Activated T-helper 1 cell treated with Interleukin-2 at 50 U/mL for 16 hours (primary cell): ENCODE data around the gene TNFRSF1B.

Experiments
- DNase-seq: peaks from one replicate; pipeline ENCODE4 v3.0.0-alpha.2; 2020; ENCODE audit warnings: low read depth

Gene TNFRSF1B

DNA sequence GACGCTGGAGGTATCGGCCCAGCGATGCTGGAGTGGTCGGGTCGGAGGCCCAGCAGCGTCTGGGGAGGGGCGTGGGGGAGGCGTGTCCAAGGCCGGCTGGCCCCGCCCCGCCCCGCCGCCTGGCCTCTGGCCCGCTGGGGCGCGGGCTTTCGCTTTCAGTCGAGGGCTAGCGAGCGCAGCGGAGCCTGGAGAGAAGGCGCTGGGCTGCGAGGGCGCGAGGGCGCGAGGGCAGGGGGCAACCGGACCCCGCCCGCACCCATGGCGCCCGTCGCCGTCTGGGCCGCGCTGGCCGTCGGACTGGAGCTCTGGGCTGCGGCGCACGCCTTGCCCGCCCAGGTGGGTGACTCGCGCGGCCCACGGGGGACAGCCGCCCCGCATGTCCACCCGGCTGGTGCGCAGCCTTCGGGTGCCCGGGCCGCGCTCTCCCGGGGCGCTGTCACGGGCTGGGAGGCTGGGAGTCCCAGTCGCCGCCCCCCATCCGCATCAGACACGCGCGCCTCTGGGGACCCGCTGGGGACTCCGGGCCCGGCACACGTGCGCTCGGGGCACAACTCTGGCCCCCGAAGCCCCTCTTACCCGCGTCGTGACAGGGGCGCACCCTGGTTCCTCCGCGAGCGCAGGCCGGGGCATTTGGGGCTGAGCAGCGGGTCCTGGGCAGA is at the start of gene TNFRSF1B:
TSS of gene TNFRSF1B (plus strand) at position 158 of the 659 bp plus-strand sequence. CDS start at position 259, 101 bp downstream.
- DNase-seq, result peak; percentile 57

DNA sequence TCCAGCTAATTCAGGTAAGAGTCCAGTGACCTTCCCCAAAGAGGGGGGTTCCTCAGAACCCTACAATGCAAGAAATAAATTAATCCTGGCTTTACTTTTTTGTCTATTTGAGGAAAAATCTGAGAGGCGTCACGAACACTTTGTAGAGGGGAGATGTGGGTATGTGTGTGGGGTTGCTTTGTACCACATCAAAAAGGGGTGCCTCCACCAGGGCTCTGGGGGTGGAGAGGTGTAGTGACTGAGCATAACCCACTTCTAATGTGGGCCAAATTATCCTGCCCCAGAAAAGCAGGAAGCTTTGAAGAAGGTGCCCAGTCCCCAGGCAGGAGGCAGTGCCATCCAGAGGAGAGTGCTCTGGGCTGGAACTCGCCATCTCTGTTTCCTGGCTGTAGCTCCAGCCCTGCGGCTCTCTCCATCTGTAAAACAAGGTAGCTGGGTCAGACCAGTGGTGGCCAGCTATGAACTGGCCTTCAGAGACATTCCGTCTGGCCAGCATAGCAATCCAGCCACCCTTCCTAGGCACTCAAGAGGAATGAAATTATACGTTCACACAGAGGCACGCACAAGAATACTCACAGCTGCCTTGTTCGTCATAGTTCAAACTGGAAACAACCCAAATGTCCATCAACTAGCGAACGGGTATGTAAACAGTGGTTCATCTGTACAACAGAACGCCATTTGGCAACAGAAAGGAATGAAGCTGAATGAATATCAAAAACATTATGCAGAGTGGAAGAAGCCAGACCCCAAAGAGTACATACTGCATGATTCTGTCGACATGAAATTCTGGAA is 45.4 kb upstream of the TNFRSF1B start:
- no peak for DNase-seq

DNA sequence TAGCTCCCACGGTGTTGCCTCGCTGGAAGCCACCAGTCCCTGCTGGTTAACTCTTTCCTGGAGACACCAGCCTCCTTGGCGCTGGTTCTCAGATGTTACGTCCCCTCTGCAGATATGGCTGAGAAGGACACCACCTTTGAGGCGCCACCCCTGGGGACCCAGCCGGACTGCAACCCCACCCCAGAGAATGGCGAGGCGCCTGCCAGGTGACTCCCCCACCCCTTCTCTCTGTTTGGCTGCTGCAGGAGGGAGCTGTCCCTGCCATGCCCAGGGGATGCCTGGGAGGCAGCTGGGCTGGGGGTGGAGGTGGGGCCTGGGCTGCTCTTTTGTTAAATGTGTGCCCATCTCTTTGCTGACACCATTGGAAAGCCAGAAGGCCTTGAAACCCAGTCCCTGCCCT is 43.6 kb upstream of the TNFRSF1B start:
- DNase-seq, result no peak

DNA sequence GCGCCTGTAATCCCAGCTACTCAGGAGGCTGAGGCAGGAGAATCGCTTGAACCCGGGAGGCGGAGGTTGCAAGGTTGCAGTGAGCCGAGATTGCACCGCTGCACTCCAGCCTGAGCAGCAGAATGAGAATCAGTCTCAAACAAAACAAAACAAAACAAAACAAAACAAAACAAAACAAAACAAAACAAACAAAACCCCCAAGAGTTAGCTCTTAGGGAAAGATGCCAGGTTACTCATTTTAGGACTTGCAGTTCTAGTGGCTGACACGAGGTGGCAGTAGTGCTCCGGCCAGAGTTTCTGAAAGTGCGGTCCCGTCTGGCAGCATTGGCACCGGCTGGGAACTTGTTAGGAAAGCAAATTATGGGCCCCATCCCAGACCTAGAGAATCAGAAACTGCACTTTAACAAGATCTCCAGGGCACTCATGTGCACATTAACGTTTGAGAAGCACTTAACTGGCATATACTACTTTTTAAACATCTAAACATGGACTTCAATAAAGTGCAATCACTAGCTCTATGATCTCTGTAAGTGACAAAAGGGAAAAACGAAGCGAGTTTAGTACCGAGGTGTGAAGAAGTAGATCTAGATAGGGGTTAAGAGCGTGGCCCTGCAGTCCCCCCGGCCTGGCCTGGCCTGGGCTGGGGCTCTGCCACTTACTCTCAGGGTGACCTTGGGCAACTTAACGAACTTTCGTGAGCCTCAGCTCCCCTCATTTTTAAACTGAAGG is 41.9 kb upstream of the TNFRSF1B start:
- DNase-seq, result peak; percentile 66

DNA sequence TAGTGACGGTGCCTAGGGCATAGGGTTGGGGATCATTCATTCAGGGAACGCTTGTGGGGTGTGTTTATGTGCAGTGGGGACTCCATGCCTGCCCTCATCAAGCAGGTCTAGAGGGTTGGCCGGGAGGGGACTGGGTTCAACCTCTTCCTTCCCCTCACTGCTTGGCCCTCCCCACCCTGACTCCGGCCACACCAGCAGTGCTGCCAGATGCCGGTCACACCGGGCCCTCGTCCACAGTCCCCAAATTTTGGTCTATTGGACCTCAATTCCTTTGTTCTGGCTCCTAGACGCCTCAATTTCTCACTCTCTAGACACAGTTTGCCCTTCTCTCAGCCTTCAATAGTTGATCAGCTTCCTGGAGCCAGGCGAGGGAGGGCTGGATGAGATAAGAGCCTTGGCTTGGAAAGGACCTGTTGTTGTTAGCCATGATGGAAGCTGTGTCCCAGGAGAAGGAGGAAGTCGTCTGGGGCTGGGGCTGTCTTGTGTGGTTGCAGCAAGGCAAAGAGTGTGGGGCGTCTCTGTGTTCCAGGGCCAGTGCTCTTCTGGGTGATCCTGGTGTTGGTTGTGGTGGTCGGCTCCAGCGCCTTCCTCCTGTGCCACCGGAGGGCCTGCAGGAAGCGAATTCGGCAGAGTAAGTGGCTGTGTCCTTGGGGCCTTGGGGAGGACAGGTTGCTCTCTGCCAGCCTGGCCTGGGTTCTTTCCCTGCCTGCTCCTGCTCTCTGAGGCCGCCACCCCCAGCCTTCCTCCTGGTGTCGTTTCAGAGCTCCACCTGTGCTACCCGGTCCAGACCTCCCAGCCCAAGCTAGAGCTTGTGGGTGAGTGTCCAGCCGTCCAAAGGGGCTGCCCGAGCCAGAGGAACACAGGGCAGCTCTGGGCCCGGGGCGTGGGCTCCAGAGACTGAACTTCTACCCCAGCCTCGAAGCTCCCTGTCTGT is 41.1 kb upstream of the TNFRSF1B start:
- DNase-seq, result no peak

DNA sequence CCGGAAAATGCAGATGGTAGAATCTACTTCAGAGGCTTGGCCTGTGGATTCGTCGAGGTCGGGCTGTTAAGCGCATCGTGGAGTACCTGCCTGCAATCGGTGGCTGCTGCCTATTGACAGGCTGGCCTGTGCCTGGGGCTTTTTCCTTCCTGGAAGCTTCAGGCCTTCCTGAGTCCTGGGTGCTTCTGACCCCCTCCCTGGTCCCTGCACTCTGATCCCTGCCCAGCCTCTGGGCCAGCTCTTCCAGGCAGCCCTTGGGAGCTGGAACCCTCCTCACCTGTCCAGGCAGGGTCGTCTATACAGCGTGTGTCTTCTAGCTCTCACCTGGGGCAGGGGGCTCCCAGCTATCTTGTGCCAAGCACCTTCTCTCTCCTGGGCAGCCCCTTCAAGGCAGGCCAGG is 40.0 kb upstream of the TNFRSF1B start:
- DNase-seq, result no peak

DNA sequence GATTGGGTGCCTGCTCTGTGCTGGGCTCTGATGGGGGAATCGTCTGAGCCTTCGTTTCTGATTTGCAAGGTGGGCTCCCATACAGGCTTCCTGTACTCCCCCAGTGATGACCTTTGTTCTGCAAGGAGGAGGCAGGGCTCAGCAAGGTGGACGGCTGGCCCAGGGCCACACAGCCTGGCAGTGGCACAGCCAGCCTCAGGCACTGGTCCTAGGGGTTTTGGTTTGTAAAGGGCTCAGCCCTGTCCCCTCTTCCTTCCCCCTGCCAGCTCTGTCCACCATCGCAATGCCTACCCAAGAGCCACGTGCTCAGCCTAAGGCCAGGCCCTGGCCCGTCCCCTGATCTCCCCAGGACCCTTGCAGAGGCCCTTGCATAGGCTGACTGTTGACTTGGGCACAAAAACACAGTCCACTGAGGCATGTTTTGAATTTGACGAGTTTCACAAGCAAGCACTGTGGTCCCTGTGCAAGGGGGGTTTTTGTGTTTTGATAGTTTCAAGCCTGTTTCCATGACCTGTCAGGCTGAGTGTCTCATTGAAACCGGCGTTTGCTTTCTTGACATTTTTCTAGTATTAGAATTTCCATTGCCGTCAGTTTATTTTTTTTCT is 39.5 kb upstream of the TNFRSF1B start:
- DNase-seq, result no peak

DNA sequence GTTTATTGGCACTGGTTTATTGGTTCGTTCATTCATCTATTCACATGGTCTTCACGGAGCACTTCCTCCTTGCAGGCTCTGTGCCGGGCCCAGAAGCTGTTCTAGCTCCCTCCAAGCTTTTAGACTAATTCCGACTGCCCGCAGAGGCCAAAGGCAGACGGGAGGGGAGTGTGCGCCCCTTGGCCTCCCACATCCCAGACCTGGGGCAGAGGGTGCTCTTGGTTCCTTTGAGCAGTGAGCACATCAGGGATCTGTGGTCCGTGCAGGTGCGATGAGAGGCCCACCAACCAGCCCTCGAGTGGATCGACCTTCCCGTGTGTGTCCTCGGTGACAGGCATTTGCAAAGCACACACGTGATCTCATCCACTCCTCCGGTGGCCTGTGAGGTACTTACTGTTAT is 38.7 kb upstream of the TNFRSF1B start:
- no peak for DNase-seq

DNA sequence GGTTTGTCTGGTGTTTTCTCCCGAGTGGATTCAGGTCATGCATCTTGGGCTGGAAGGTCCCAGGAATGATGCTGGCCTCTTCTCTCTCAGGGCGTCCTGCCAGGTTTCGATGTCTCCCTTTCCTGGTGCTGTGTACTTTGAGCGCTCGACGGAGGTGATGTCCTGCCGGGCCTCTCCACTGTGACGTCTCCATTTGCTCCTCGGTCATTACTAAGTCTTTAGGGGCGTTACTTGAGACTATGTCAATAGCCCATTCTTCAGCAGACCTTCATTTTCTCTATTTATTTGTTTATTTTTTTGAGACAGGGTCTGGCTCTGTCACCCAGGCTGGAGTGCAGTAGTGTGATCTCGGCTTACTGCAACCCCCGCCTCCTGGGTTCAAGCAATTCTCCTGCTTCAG is 37.2 kb upstream of the TNFRSF1B start:
- DNase-seq, result no peak

DNA sequence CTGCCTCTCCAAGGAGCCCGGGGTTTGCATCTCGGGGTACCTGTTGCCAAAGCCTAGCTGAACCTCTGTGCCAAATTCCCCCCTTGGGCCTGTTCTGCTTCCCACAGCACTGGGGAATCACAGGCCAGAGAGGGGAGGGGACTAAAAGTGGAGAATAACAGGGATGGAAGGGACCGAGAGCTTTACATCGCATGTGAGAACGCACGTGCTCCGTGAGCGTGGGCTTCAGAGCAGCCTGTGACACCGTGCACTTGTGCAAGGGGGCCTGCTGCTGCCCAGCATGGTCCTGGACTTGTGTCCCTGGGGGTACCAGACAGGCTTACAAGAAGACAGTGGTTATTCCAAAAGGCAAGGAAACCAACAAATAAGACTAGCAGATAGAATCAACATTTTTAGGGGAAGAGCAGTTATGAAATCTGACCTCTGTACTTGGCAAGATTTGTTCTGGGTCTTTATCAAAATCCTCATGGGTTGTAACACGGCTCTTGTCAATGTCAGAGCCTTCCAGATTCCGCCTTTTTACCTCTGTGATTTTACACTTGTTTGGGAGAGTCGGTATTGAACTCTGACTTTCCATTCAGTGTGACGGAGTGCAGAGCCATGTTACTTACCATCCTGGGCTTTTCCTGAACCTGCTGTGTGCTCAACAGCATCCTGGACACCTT is 36.2 kb upstream of the TNFRSF1B start:
- no peak for DNase-seq

DNA sequence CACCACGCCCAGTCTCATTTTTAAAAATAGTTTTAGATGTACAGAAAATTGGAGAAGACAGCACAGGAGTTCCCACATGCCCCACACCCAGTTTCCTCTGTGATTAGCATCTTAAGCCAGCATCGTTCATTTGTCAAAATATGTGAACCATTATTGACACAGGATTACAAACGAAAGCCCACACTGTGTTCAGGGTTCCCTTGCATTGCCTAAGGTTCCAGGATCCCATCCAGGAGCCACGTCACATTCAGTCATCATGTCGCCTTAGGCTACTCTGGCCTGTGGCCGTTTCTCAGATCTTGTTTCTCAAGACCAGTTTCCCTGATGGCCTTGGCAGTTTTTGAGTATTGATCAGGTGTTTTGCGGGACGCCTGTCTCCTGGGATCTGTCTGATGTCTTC is 34.7 kb upstream of the TNFRSF1B start:
- no peak for DNase-seq

DNA sequence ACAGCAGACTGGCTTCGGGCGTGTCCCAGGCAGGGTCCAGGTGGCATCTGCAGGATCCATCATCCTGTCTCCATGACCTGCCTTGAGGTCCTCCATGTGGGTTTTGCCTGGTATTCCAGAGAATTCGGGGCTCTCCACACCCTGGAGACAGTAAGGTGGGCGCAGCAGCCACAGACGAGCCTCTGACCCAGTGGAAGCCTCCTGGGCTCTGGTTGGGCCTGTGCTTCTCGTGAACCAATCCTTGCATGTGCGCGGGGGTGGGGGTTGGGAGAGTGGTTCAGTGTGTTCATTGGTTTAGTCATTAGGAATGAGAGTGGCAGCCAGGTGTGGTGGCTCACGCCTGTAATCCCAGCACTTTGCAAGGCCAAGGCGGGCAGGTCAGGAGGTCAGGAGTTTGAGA is 32.1 kb upstream of the TNFRSF1B start:
- DNase-seq, result no peak

DNA sequence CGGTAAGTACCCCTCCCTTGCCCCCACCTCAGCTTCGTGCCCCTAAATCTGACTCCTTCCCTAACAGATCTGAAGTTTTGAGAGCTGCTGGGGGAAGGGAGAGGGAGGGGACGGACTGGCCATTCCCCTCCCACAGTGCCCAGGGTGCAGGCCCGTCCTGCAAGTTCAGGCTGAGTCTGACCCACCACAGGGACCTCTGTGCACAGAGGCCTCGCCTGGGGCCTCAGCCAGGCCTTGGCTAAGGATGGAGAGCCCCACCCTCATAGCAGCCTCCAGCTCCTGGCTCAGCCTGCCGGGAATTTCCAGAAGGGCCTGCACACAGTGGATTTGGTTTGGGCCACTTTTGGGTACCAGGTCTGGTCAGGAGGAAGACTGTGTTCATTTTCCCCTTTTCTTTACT is 31.2 kb upstream of the TNFRSF1B start:
- no peak for DNase-seq

DNA sequence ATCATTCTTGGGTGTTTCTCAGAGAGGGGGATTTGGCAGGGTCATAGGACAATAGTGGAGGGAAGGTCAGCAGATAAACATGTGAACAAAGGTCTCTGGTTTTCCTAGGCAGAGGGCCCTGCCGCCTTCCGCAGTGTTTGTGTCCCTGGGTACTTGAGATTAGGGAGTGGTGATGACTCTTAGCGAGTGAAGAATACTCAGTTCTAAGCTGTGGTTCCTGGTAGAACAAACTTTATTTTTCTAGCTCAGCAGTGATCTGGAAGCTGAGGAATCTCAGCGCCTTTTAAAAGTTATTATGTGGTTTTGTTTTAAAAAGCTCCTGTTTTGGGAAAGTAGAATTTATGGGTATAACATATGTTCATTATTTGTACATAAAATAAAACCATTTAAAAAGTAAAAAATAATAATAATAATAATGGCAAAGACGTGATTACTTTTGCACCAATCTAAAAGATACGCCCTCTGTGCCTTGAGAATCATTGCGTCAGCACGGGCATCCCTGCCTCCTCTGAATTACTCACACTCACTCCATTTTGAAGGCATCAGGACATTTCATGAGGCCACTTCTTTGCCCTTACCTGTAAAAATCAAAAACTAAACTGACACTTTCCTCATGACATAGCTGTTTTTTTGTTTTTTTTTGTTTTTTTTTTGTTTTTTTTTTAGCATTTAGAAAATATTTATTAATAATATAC is 29.7 kb upstream of the TNFRSF1B start:
- no peak for DNase-seq

DNA sequence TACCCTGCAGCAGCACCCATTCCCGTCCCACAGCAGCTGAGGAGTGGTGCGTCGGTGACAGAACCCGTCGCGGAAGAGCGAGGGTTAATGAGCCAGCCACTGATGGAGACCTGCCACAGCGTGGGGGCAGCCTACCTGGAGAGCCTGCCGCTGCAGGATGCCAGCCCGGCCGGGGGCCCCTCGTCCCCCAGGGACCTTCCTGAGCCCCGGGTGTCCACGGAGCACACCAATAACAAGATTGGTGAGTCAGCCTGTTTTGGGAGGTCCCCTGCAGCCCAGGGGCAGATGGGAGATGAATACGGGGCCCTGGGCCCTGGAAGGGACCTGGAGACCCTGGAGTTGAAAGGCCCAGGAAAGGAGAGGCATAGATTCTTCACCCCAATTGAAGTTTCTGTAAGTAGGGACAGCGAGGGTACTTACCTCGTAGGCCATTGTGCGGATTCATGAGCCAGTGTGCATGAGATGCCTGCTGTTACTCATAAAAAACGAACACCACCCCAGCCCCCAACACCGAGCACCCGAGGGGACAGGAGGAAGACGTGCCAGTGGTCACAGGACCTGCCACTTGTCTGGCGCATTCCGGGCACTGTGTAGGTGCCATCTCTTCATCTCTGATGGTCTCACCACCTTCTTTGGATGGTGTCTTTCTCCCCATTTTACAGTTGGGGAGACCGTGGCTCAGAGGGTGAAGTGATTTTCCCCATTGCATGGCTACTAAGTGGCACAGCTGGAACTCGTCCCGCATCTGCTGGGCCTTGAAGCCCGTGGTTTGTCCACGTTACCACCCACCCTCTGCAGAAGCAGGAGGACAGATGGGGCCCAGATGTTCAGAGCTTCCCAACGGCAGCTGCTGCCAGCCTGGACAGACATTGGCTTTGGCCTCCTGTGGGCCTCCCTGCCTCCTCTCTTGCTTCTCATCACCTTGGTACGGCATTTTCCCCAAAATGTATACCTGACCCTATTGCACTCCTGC is 28.3 kb upstream of the TNFRSF1B start:
- DNase-seq, result no peak

DNA sequence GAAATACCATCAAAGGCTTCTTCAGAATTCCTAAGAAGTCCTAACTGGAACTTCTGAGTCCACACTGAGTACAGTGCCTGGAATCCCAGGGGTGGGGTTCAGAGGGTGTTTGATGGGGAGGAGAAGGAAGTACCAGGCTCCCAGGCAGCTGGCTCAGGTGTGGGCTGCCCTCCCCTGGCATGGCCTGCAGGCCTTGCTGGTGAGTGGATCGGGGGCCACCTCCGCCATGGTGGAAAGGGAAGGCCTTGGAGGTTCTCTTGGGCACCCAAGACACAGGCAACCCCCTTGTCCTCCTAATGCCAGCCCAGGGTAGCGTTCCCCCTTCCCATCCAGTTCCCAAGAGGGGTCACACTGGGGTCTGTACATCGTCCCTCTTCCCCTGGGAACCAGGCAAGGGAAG is 26.8 kb upstream of the TNFRSF1B start:
- no peak for DNase-seq

DNA sequence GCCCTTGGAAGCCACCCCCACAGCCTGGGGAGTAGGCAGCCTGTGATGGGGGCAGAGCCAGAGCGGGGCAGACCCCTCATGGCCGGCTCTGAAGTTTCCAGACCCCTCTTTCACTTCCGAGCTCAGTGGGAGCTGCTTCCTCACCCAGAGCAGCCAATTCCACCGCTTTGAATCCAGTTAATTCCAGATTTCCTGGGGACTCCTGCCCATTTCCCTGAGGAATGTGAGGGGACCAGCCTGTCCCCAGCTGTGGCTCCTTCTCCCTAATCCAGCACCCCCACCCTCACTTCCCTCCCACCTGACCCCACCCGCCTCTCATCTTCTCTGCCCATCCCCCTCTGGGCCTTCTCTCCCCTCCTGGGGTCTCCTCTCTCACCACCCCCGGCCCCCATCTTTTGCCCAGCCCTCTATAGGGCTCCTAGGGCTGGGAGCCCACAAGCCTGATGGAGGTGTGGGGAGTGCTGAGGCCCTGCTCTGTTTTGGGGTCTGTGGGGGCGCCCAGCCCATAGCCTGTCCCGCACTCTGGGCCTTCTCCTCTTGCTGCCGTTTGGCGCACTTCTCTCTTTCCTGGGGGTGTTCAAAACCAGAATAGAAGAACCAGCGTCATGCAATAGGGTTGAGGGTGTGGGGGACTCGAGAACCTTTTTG is 26.2 kb upstream of the TNFRSF1B start:
- no peak for DNase-seq

DNA sequence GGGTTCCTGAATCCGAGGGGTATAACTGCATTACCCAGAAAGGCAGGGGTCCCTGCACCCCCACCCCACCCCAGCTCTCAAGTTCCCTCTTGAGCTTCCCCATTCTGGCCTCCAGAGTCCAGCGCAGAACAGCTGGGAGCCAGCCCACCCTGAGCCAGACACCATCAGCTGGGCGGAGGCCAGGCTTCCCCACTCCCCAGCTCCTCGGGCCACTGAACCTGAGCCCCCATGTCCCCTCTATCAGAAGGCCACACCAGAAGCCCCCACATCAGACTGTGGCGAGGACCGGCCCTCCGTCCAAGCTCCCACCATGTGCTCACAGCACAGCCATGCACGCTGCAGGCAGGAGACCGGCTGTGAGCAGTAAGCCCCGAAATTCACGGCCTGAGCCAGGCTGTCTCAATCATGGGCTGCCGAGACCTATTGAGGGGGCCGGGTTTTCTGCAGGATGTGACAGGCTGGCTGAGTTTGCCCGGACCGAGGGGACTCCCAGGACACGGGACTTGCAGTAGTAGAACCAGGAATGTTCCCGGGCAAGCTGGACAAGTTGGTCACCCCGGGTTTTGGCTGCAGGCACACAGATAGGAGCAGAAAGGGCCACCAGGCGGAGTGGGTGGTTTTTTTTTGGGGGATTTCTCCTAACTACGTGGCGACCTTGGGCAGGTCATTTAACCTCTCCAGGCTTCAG is 25.5 kb upstream of the TNFRSF1B start:
- no peak for DNase-seq
